ENCODE data around the gene ARL11. TPM values are rescaled to one million over a fixed set of nuclear protein-coding genes. Genes with fewer than 3 reads are reported as not detected.

Gene ARL11
- polyA plus RNA-seq, 1 donor from 2014 or later = not detected

DNA sequence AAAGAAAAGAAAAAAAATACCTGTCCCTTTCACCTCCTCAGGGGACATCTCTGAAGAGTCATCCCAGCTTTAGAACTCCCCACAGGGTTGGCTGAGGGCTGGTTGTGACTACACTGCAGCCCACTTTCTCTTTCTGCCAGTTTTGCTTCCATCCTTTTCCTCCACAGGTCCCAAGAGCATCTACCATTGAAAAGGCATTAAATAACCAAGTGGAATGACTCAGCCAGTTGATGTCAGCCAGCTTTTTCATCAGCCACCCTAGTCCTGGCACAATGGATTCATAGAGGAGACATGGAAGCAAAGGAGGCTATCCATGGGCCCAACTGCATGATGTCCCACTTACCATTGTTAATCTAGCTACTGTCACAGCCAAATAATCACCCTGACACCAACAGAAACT is 33.7 kb upstream of the ARL11 start:
- no peaks in the 10 kb centered on the region for H4K20me1 ChIP-seq (ENCODE audit: insufficient read depth)
- H3K9me3 ChIP-seq (ENCODE audit: low read length) = no peaks in the 10 kb centered on the region
- no peaks in the 10 kb centered on the region for H3K79me2 ChIP-seq (replicated peaks; ENCODE audit: insufficient read depth, low read length)
- H3K9me2 ChIP-seq (ENCODE audit: insufficient read depth, low read length) = no peaks in the 10 kb centered on the region
- TF ChIP-seq, protein P1, sequence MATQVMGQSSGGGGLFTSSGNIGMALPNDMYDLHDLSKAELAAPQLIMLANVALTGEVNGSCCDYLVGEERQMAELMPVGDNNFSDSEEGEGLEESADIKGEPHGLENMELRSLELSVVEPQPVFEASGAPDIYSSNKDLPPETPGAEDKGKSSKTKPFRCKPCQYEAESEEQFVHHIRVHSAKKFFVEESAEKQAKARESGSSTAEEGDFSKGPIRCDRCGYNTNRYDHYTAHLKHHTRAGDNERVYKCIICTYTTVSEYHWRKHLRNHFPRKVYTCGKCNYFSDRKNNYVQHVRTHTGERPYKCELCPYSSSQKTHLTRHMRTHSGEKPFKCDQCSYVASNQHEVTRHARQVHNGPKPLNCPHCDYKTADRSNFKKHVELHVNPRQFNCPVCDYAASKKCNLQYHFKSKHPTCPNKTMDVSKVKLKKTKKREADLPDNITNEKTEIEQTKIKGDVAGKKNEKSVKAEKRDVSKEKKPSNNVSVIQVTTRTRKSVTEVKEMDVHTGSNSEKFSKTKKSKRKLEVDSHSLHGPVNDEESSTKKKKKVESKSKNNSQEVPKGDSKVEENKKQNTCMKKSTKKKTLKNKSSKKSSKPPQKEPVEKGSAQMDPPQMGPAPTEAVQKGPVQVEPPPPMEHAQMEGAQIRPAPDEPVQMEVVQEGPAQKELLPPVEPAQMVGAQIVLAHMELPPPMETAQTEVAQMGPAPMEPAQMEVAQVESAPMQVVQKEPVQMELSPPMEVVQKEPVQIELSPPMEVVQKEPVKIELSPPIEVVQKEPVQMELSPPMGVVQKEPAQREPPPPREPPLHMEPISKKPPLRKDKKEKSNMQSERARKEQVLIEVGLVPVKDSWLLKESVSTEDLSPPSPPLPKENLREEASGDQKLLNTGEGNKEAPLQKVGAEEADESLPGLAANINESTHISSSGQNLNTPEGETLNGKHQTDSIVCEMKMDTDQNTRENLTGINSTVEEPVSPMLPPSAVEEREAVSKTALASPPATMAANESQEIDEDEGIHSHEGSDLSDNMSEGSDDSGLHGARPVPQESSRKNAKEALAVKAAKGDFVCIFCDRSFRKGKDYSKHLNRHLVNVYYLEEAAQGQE (IDR thresholded peaks at IDR 0.05; ENCODE audit: borderline replicate concordance) = no peak
- TF ChIP-seq MXI1 (conservative IDR thresholded peaks at IDR 0.05; ENCODE audit: poor library complexity, severe bottlenecking) = no peak
- TF ChIP-seq EZH2 (IDR thresholded peaks at IDR 0.05; ENCODE audit: borderline replicate concordance, insufficient read depth, low read length, poor library complexity, severe bottlenecking) = no peak
- TF ChIP-seq SMC3 (conservative IDR thresholded peaks at IDR 0.05; ENCODE audit: poor library complexity) = no peak
- no peak for TF ChIP-seq EP300 (conservative IDR thresholded peaks at IDR 0.05; ENCODE audit: poor library complexity, severe bottlenecking)
- TF ChIP-seq POLR2AphosphoS5 (IDR thresholded peaks at IDR 0.05) = no peak
- TF ChIP-seq, protein P2, sequence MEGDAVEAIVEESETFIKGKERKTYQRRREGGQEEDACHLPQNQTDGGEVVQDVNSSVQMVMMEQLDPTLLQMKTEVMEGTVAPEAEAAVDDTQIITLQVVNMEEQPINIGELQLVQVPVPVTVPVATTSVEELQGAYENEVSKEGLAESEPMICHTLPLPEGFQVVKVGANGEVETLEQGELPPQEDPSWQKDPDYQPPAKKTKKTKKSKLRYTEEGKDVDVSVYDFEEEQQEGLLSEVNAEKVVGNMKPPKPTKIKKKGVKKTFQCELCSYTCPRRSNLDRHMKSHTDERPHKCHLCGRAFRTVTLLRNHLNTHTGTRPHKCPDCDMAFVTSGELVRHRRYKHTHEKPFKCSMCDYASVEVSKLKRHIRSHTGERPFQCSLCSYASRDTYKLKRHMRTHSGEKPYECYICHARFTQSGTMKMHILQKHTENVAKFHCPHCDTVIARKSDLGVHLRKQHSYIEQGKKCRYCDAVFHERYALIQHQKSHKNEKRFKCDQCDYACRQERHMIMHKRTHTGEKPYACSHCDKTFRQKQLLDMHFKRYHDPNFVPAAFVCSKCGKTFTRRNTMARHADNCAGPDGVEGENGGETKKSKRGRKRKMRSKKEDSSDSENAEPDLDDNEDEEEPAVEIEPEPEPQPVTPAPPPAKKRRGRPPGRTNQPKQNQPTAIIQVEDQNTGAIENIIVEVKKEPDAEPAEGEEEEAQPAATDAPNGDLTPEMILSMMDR (IDR thresholded peaks at IDR 0.05; ENCODE audit: poor library complexity, severe bottlenecking) = no peak
- no peak for TF ChIP-seq RAD21 (conservative IDR thresholded peaks at IDR 0.05)
- no peak for TF ChIP-seq TAF1 (IDR thresholded peaks at IDR 0.05; ENCODE audit: low read depth)
- H3K27ac ChIP-seq (ENCODE audit: low read length) = no peak overlapping the region
- H2AFZ ChIP-seq (ENCODE audit: low read depth, low read length) = no peak overlapping the region
- no peak overlapping the region for H3K4me3 ChIP-seq (ENCODE audit: low read length)
- H3F3A ChIP-seq (ENCODE audit: insufficient read depth, low read length, poor library complexity, severe bottlenecking) = no peaks in the 10 kb centered on the region
- H3K27me3 ChIP-seq (ENCODE audit: insufficient read depth, low read depth, low read length) = no peaks in the 10 kb centered on the region
- H3K36me3 ChIP-seq (ENCODE audit: insufficient read depth, low read length) = no peaks in the 10 kb centered on the region
- H3K9ac ChIP-seq (ENCODE audit: low read length) = no peak overlapping the region
- no peak overlapping the region for H3K4me2 ChIP-seq (ENCODE audit: low read length)

DNA sequence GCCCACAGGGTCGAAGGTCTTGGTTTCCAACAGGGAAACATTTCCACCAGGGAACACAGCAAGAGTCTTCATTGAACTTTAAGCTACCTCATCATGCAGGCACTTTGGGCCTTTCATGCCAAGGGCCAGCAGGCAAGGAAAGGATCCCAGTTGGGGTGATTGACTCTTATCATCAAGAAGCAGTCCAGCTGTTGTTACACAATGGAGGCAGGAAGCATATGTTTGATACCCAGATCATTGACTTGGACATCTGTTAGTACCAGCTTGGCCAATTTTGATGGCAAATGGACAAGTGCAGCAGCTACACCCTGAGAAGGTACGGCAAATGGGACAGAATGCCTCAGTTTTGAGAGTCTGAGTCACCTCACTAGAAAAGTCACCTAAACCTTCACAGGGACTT is 32.1 kb upstream of the ARL11 start:
- Histone ChIP-seq H3K27me3 (ENCODE audit: insufficient read depth, low read depth, low read length) (no peaks in the 10 kb centered on the region), H3K9me3 (ENCODE audit: low read length) (no peaks in the 10 kb centered on the region), H3K27ac (ENCODE audit: low read length) (no peak overlapping the region), H3K79me2 (replicated peaks; ENCODE audit: insufficient read depth, low read length) (no peaks in the 10 kb centered on the region), H3K4me2 (ENCODE audit: low read length) (no peak overlapping the region), H3K36me3 (ENCODE audit: insufficient read depth, low read length) (no peaks in the 10 kb centered on the region), H2AFZ (ENCODE audit: low read depth, low read length) (no peak overlapping the region), H4K20me1 (ENCODE audit: insufficient read depth) (no peaks in the 10 kb centered on the region), H3K4me3 (ENCODE audit: low read length) (no peak overlapping the region), H3F3A (ENCODE audit: insufficient read depth, low read length, poor library complexity, severe bottlenecking) (no peaks in the 10 kb centered on the region), H3K9me2 (ENCODE audit: insufficient read depth, low read length) (no peaks in the 10 kb centered on the region), H3K9ac (ENCODE audit: low read length) (no peak overlapping the region)
- TF ChIP-seq MXI1 (conservative IDR thresholded peaks at IDR 0.05; ENCODE audit: poor library complexity, severe bottlenecking) (no peak), POLR2AphosphoS5 (IDR thresholded peaks at IDR 0.05) (no peak), RAD21 (conservative IDR thresholded peaks at IDR 0.05) (no peak), EP300 (conservative IDR thresholded peaks at IDR 0.05; ENCODE audit: poor library complexity, severe bottlenecking) (no peak), SMC3 (conservative IDR thresholded peaks at IDR 0.05; ENCODE audit: poor library complexity) (no peak), TAF1 (IDR thresholded peaks at IDR 0.05; ENCODE audit: low read depth) (no peak), EZH2 (IDR thresholded peaks at IDR 0.05; ENCODE audit: borderline replicate concordance, insufficient read depth, low read length, poor library complexity, severe bottlenecking) (no peak)
- TF ChIP-seq, protein P2 (IDR thresholded peaks at IDR 0.05; ENCODE audit: poor library complexity, severe bottlenecking) = no peak
- TF ChIP-seq, protein P1 (IDR thresholded peaks at IDR 0.05; ENCODE audit: borderline replicate concordance) = no peak

Data from neural cell (in vitro differentiated cells).